ENCODE measurements around the gene CDK3.

DNA sequence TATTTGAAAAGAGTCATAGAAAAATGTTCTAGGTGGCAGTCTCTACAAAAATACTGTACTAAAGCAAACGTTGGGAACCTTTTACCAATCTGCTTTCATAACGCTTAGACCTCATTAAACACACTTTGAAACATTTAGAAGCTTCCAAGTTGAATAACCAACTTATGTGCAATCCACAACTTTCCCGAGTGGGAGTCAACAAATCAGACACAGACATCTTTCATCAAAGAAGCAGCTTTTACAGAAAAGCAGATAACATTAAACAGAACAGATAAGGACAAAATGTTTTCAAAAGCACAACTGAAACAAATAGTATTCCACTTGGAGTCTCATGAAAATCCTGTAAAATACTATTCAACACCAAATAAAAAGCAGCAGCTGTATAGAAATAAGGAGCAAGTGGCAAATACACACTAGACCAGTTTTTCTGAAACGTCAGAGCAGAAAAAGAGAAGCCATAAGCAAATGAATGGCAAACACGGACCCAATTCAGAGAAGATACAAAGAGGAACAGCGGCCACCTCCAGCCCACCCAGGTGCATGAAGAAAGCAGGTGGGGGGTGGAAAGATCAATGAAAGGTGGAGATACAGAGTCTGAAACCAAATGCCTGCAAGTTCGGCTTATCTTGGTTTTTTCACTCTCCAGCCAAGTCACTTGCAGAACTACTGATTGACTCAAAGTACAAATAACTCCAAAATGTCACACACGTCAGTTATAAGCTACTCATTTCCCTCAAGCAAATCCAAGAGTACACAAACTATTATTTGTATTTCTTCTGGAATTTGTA, 41.4 kb upstream of the CDK3 start:
- TF ChIP-seq, protein P1, sequence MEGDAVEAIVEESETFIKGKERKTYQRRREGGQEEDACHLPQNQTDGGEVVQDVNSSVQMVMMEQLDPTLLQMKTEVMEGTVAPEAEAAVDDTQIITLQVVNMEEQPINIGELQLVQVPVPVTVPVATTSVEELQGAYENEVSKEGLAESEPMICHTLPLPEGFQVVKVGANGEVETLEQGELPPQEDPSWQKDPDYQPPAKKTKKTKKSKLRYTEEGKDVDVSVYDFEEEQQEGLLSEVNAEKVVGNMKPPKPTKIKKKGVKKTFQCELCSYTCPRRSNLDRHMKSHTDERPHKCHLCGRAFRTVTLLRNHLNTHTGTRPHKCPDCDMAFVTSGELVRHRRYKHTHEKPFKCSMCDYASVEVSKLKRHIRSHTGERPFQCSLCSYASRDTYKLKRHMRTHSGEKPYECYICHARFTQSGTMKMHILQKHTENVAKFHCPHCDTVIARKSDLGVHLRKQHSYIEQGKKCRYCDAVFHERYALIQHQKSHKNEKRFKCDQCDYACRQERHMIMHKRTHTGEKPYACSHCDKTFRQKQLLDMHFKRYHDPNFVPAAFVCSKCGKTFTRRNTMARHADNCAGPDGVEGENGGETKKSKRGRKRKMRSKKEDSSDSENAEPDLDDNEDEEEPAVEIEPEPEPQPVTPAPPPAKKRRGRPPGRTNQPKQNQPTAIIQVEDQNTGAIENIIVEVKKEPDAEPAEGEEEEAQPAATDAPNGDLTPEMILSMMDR (IDR thresholded peaks at IDR 0.05), result no peak
- no peak for TF ChIP-seq POLR2A (IDR thresholded peaks at IDR 0.05)
